Gastrocnemius medialis (tissue), 4 donors: ENCODE data around the gene BIRC7.

Experiments
- CTCF ChIP-seq, 5 experiments: fragments of 450-650 bp in 3 of 5; fragments of 200-600 bp in 2 of 5; sonication (generic) in 2 of 5; IDR thresholded peaks in 4 of 5; conservative IDR thresholded peaks in 1 of 5; 1 replicate in 4 of 5; 2 replicates in 1 of 5; pipeline ENCODE4 v1.5.1; 2016 to 2019; ENCODE audit warnings: antibody characterized with exemption in 5 of 5, mild to moderate bottlenecking in 3 of 5, moderate library complexity in 3 of 5
- POLR2A ChIP-seq, 2 donors: fragments of 450-650 bp; IDR thresholded peaks; one replicate each; pipeline ENCODE4 v1.6.1; 2017; ENCODE audit warnings: antibody characterized with exemption in 2 of 2, mild to moderate bottlenecking in 2 of 2, moderate library complexity in 2 of 2

GRCh38 chr20:63196768-63197470 lies 38.8 kb upstream of the BIRC7 start:
- TF ChIP-seq POLR2A (IDR thresholded peaks at IDR 0.05) (no peak), CTCF (IDR thresholded peaks at IDR 0.05 in 4 of 5, conservative IDR thresholded peaks at IDR 0.05 in 1 of 5) (no peak)
